H9 (cell line): ENCODE measurements around the gene THSD1. TPM values are rescaled to one million over a fixed set of nuclear protein-coding genes. Genes with fewer than 3 reads are reported as not detected.

Experiments used
- DNase-seq: peaks from one replicate; pipeline ENCODE4 v3.0.0-alpha.2; 2017
- H2AFZ ChIP-seq: one replicate; pipeline ENCODE4 v1.6.1; 2013; ENCODE audit warnings: mild to moderate bottlenecking, low read length, control low read depth, moderate library complexity
- H2AK5ac ChIP-seq: 2 replicates; pipeline ENCODE4 v1.6.1; 2013; ENCODE audit warnings: low read length, control low read depth, mixed read lengths; ENCODE audit not compliant: insufficient read length
- H2BK120ac ChIP-seq: one replicate; pipeline ENCODE4 v1.6.1; 2013; ENCODE audit warnings: low read depth, mild to moderate bottlenecking, low read length, control low read depth, inconsistent platforms; ENCODE audit not compliant: poor library complexity, severe bottlenecking
- H2BK12ac ChIP-seq: 2 replicates; pipeline ENCODE4 v1.6.1; 2013; ENCODE audit warnings: low read length, control low read depth, mixed read lengths, low read depth; ENCODE audit not compliant: insufficient read length
- H2BK15ac ChIP-seq: 2 replicates; pipeline ENCODE4 v1.6.1; 2013; ENCODE audit warnings: low read depth, low read length, control low read depth
- H2BK20ac ChIP-seq: one replicate; pipeline ENCODE4 v1.6.1; 2013; ENCODE audit warnings: low read depth, mild to moderate bottlenecking, low read length, control low read depth, inconsistent platforms; ENCODE audit not compliant: poor library complexity, severe bottlenecking
- H2BK5ac ChIP-seq: 2 replicates; pipeline ENCODE4 v1.6.1; 2013; ENCODE audit warnings: low read length, control low read depth, mixed read lengths; ENCODE audit not compliant: insufficient read length
- H3K14ac ChIP-seq: 2 replicates; pipeline ENCODE4 v1.6.1; 2013; ENCODE audit warnings: low read length, control low read depth; ENCODE audit not compliant: insufficient read depth
- H3K18ac ChIP-seq: 2 replicates; pipeline ENCODE4 v1.6.1; 2013; ENCODE audit warnings: low read depth, mild to moderate bottlenecking, mixed read lengths, low read length, control low read depth; ENCODE audit not compliant: insufficient read length
- H3K23ac ChIP-seq: 2 replicates; pipeline ENCODE4 v1.6.1; 2013; ENCODE audit warnings: low read length, control low read depth, mixed read lengths, low read depth; ENCODE audit not compliant: insufficient read length
- H3K23me2 ChIP-seq: 2 replicates; pipeline ENCODE4 v1.6.1; 2013; ENCODE audit warnings: low read depth, mild to moderate bottlenecking, mixed read lengths, low read length, control low read depth; ENCODE audit not compliant: insufficient read length, poor library complexity, severe bottlenecking
- H3K27ac ChIP-seq: 2 replicates; pipeline ENCODE4 v1.5.1; 2013; ENCODE audit warnings: low read length, control low read depth, mixed read lengths, low read depth; ENCODE audit not compliant: insufficient read length
- H3K27me3 ChIP-seq: 2 replicates; pipeline ENCODE4 v1.6.1; 2013; ENCODE audit warnings: low read length, control low read depth, inconsistent platforms; ENCODE audit not compliant: insufficient read depth
- H3K4ac ChIP-seq: 2 replicates; pipeline ENCODE4 v1.6.1; 2013; ENCODE audit warnings: low read depth, mild to moderate bottlenecking, control low read depth, inconsistent platforms, low read length, moderate library complexity
- H3K4me1 ChIP-seq: 2 replicates; pipeline ENCODE4 v1.6.1; 2013; ENCODE audit warnings: low read length, control low read depth, inconsistent platforms; ENCODE audit not compliant: insufficient read depth
- H3K4me2 ChIP-seq: 2 replicates; pipeline ENCODE4 v1.6.1; 2013; ENCODE audit warnings: low read length, control low read depth, mixed read lengths; ENCODE audit not compliant: insufficient read length, insufficient read depth
- H3K56ac ChIP-seq: 2 replicates; pipeline ENCODE4 v1.6.1; 2013; ENCODE audit warnings: low read depth, mild to moderate bottlenecking, mixed read lengths, low read length, control low read depth; ENCODE audit not compliant: insufficient read length
- H3K79me1 ChIP-seq: 2 replicates; pipeline ENCODE4 v1.6.1; 2013; ENCODE audit warnings: low read depth, mild to moderate bottlenecking, moderate library complexity, low read length, control low read depth, inconsistent platforms; ENCODE audit not compliant: insufficient read depth, poor library complexity, severe bottlenecking
- H3K79me2 ChIP-seq: 2 replicates; pipeline ENCODE4 v1.6.1; 2013; ENCODE audit warnings: low read length, control low read depth, inconsistent platforms; ENCODE audit not compliant: insufficient read depth
- H3K9ac ChIP-seq: 2 replicates; pipeline ENCODE4 v1.6.1; 2013; ENCODE audit warnings: low read length, control low read depth, mixed read lengths; ENCODE audit not compliant: insufficient read length; ENCODE audit errors: extremely low read depth
- H3K9me3 ChIP-seq: one replicate; pipeline ENCODE4 v1.6.1; 2013; ENCODE audit warnings: low read depth, low read length, inconsistent platforms; ENCODE audit not compliant: control insufficient read depth
- H3T11ph ChIP-seq: one replicate; pipeline ENCODE4 v1.6.1; 2013; ENCODE audit warnings: mild to moderate bottlenecking, low read length, control low read depth, inconsistent platforms
- H4K20me1 ChIP-seq: one replicate; pipeline ENCODE4 v1.6.1; 2013; ENCODE audit not compliant: control insufficient read depth, insufficient read length, insufficient read depth
- H4K5ac ChIP-seq: 2 replicates; pipeline ENCODE4 v1.6.1; 2013; ENCODE audit warnings: low read depth, mild to moderate bottlenecking, mixed read lengths, low read length, control low read depth; ENCODE audit not compliant: insufficient read length
- H4K8ac ChIP-seq: replicated peaks from 2 replicates; pipeline ENCODE4 v1.6.1; 2013; ENCODE audit warnings: low read length, control low read depth, mixed read lengths, low read depth; ENCODE audit not compliant: insufficient read length
- H4K91ac ChIP-seq: 2 replicates; pipeline ENCODE4 v1.6.1; 2013; ENCODE audit warnings: low read depth, mild to moderate bottlenecking, moderate library complexity, mixed read lengths, low read length, control low read depth; ENCODE audit not compliant: insufficient read length
- H3K27ac Mint-ChIP-seq, 3 experiments: 2 replicates in 2 of 3; 3 replicates in 1 of 3; pipeline ENCODE4 v1.8.0; 2020 to 2021; ENCODE audit warnings: mixed read lengths in 3 of 3, mild to moderate bottlenecking in 1 of 3, moderate library complexity in 1 of 3
- H3K27me3 Mint-ChIP-seq: 2 replicates; pipeline ENCODE4 v1.8.0; 2021; ENCODE audit warnings: low read depth, mild to moderate bottlenecking, moderate library complexity, mixed read lengths
- H3K36me3 Mint-ChIP-seq, 3 experiments: 2 replicates in 2 of 3; 3 replicates in 1 of 3; pipeline ENCODE4 v1.8.0; 2020 to 2021; ENCODE audit warnings: low read depth in 3 of 3, mixed read lengths in 3 of 3; ENCODE audit not compliant: insufficient read depth in 1 of 3
- H3K4me1 Mint-ChIP-seq, 2 experiments: 2 replicates each; pipeline ENCODE4 v1.8.0; 2020; ENCODE audit warnings: mixed read lengths in 2 of 2
- H3K4me3 Mint-ChIP-seq, 2 experiments: 2 replicates in 1 of 2; 3 replicates in 1 of 2; pipeline ENCODE4 v1.8.0; 2020 to 2021; ENCODE audit warnings: mild to moderate bottlenecking in 2 of 2, mixed read lengths in 2 of 2, moderate library complexity in 1 of 2
- H3K9me3 Mint-ChIP-seq, 2 experiments: 2 replicates in 1 of 2; 3 replicates in 1 of 2; pipeline ENCODE4 v1.8.0; 2020; ENCODE audit warnings: mild to moderate bottlenecking in 2 of 2, mixed read lengths in 2 of 2, moderate library complexity in 1 of 2
- WGBS: extraction: QIAGEN DNeasy Blood & Tissue Kit; methylation state at CpG from one replicate; pipeline ENCODE4 v1.1.7; 2013; ENCODE audit warnings: missing lambda C conversion rate, low lambda C conversion rate, mixed read lengths; ENCODE audit not compliant: insufficient read length; ENCODE audit errors: extremely low coverage; 5-methylcytosine and 5-hydroxymethylcytosine counted together
- total RNA-seq: library from RNA; stranded (reverse); gene quantifications from 2 replicates; pipeline ENCODE4 v1.2.1, GENCODE V29; 2021
- TF ChIP-seq, protein P1 (sequence below): fragments of 200-600 bp; sonication (generic); conservative IDR thresholded peaks from 3 replicates; pipeline ENCODE4 v1.8.0; 2021; ENCODE audit warnings: antibody characterized with exemption, mild to moderate bottlenecking

THSD1 gene
- total RNA-seq, 1 experiment from 2014 or later, result 0.22 TPM

DNA sequence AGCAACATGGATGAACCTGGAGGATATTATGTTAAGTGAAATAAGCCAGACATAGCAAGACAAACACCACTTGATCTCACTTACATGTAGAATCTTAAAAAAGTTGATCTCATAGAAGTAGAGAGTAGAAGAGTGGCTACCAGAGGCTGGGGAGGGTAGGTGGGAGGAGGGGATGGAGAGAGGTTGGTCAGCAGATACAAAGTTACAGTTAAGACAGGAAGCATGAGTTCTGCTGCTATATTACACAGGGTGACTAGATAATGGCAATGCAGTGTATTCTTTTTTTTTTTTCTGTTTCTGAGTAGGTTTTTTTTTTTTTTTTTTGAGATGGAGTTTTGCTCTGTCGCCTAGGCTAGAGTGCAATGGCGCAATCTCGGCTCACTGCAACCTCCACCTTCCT lies 15.2 kb upstream of the THSD1 start:
- no peaks in the 10 kb centered on the region for H3K27me3 Mint-ChIP-seq
- H2BK120ac ChIP-seq, result no peak overlapping the region
- H3K4me1 Mint-ChIP-seq, result no peaks in the 10 kb centered on the region

More for the DNA sequence above, 15.2 kb upstream of the THSD1 start:
- no CpG with 5 or more reads among the region's 3 CpGs for WGBS
- no peak overlapping the region for H3K56ac ChIP-seq
- H3K4me2 ChIP-seq, result no peak overlapping the region
- H4K20me1 ChIP-seq, result no peaks in the 10 kb centered on the region
- DNase-seq, result no peak
- H2BK12ac ChIP-seq, result no peak overlapping the region
- H2BK15ac ChIP-seq, result no peak overlapping the region
- no peak overlapping the region for H3K23ac ChIP-seq
- no peak overlapping the region for H2AK5ac ChIP-seq
- H3K79me1 ChIP-seq, result no peaks in the 10 kb centered on the region
- H3K9ac ChIP-seq, result no peak overlapping the region
- H3K23me2 ChIP-seq, result no peaks in the 10 kb centered on the region
- no peaks in the 10 kb centered on the region for H3K4me1 ChIP-seq
- H4K8ac ChIP-seq, result no peak overlapping the region
- H3K27ac Mint-ChIP-seq, result no peak overlapping the region
- H3K4ac ChIP-seq, result no peak overlapping the region
- H3K27ac ChIP-seq, result no peak overlapping the region
- no peak overlapping the region for H4K5ac ChIP-seq
- TF ChIP-seq, protein P1, sequence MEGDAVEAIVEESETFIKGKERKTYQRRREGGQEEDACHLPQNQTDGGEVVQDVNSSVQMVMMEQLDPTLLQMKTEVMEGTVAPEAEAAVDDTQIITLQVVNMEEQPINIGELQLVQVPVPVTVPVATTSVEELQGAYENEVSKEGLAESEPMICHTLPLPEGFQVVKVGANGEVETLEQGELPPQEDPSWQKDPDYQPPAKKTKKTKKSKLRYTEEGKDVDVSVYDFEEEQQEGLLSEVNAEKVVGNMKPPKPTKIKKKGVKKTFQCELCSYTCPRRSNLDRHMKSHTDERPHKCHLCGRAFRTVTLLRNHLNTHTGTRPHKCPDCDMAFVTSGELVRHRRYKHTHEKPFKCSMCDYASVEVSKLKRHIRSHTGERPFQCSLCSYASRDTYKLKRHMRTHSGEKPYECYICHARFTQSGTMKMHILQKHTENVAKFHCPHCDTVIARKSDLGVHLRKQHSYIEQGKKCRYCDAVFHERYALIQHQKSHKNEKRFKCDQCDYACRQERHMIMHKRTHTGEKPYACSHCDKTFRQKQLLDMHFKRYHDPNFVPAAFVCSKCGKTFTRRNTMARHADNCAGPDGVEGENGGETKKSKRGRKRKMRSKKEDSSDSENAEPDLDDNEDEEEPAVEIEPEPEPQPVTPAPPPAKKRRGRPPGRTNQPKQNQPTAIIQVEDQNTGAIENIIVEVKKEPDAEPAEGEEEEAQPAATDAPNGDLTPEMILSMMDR, result no peak
- no peak overlapping the region for H3K18ac ChIP-seq
- no peak overlapping the region for H2BK5ac ChIP-seq
- no peak overlapping the region for H4K91ac ChIP-seq
- no peak overlapping the region for H3T11ph ChIP-seq
- no peak overlapping the region for H3K14ac ChIP-seq
- H2BK20ac ChIP-seq, result no peak overlapping the region
- peaks cover 19 to 58% (median 45%) of the 10 kb centered on the region in 3 experiments; a peak in 6 of 7 replicates for H3K36me3 Mint-ChIP-seq
- no peaks in the 10 kb centered on the region for H3K79me2 ChIP-seq
- no peaks in the 10 kb centered on the region for H3K9me3 Mint-ChIP-seq
- no peaks in the 10 kb centered on the region for H3K9me3 ChIP-seq
- no peak overlapping the region for H2AFZ ChIP-seq
- H3K27me3 ChIP-seq, result no peaks in the 10 kb centered on the region
- H3K4me3 Mint-ChIP-seq, result no peak overlapping the region; a peak in 1 of 5 replicates
